MM.1S (cell line): ENCODE data around the gene LUZP1.

Experiments used
- CTCF ChIP-seq: fragments of 300-600 bp; sonication (generic); IDR thresholded peaks from 2 replicates; pipeline ENCODE4 v1.5.1; 2016; ENCODE audit warnings: antibody characterized with exemption, low read length, mixed read lengths
- EZH2 ChIP-seq: fragments of 300-600 bp; sonication (generic); optimal IDR thresholded peaks from 2 replicates; pipeline ENCODE3; 2017; ENCODE audit warnings: low read depth, mild to moderate bottlenecking, antibody characterized with exemption, low read length, mixed read lengths

GRCh38 chr1:23202263-23202749, 33.6 kb upstream of the LUZP1 start:
- TF ChIP-seq EZH2 = no peak
- no peak for TF ChIP-seq CTCF
